HepG2 (cell line): ENCODE measurements around the gene SLC2A10. TPM values are rescaled to one million over a fixed set of nuclear protein-coding genes. Genes with fewer than 3 reads are reported as not detected.

ENCODE experiments used
- CHCHD3 ChIP-seq: sonication (generic); formaldehyde crosslinking; IDR thresholded peaks from 2 replicates; pipeline ENCODE4 v1.8.0; 2022; ENCODE audit warnings: mild to moderate bottlenecking, missing genetic modification reagents, moderate library complexity
- JUND ChIP-seq: sonication (generic); formaldehyde crosslinking; IDR thresholded peaks from 2 replicates; pipeline ENCODE4 v1.8.0; 2022; ENCODE audit warnings: mild to moderate bottlenecking, missing genetic modification reagents
- MAFK ChIP-seq, 2 experiments: IDR thresholded peaks in 1 of 2; conservative IDR thresholded peaks in 1 of 2; 2 replicates each; pipeline ENCODE4 v1.6.1; 2011; ENCODE audit warnings: improper control_type of control experiment in 2 of 2, low read length in 2 of 2
- PCBP1 ChIP-seq: fragments of 200-400 bp; formaldehyde crosslinking; IDR thresholded peaks from 2 replicates; pipeline ENCODE4 v1.6.1; 2017; ENCODE audit warnings: mild to moderate bottlenecking, low read depth, low read length, borderline replicate concordance
- U2AF2 ChIP-seq: fragments of 200-400 bp; formaldehyde crosslinking; IDR thresholded peaks from 2 replicates; pipeline ENCODE4 v1.6.1; 2017; ENCODE audit warnings: low read depth, mild to moderate bottlenecking, low read length
- ZBTB38 ChIP-seq: sonication (generic); formaldehyde crosslinking; IDR thresholded peaks from 2 replicates; pipeline ENCODE4 v1.5.1; 2020; ENCODE audit warnings: mild to moderate bottlenecking, missing genetic modification reagents
- ZFAT ChIP-seq: sonication (generic); formaldehyde crosslinking; conservative IDR thresholded peaks from 2 replicates; pipeline ENCODE4 v1.8.1; 2023; ENCODE audit warnings: missing genetic modification reagents, inconsistent platforms
- ZFP41 ChIP-seq: sonication (generic); formaldehyde crosslinking; IDR thresholded peaks from 2 replicates; pipeline ENCODE4 v1.4.0; 2020; ENCODE audit warnings: mild to moderate bottlenecking, missing genetic modification reagents, borderline replicate concordance
- ZNF143 ChIP-seq: sonication (generic); formaldehyde crosslinking; IDR thresholded peaks from 2 replicates; pipeline ENCODE4 v1.4.0; 2020; ENCODE audit warnings: missing genetic modification reagents
- ZNF3 ChIP-seq: IDR thresholded peaks from 2 replicates; pipeline ENCODE4 v1.7.0; 2017; ENCODE audit warnings: inconsistent platforms
- ZNF329 ChIP-seq: sonication (generic); formaldehyde crosslinking; IDR thresholded peaks from 2 replicates; pipeline ENCODE4 v1.9.0; 2021; ENCODE audit warnings: low read depth, mild to moderate bottlenecking, missing genetic modification reagents
- ZNF484 ChIP-seq: sonication (generic); formaldehyde crosslinking; IDR thresholded peaks from 2 replicates; pipeline ENCODE4 v1.5.1; 2020; ENCODE audit warnings: mild to moderate bottlenecking, low read depth, missing genetic modification reagents, borderline replicate concordance
- ZNF724P ChIP-seq: sonication (generic); formaldehyde crosslinking; IDR thresholded peaks from 2 replicates; pipeline ENCODE4 v1.8.0; 2022; ENCODE audit warnings: missing genetic modification reagents, borderline replicate concordance
- ZNF746 ChIP-seq: sonication (generic); formaldehyde crosslinking; IDR thresholded peaks from 2 replicates; pipeline ENCODE4 v1.8.0; 2022; ENCODE audit warnings: mild to moderate bottlenecking, missing genetic modification reagents
- ZNF883 ChIP-seq: sonication (generic); formaldehyde crosslinking; IDR thresholded peaks from 2 replicates; pipeline ENCODE4 v1.5.1; 2020; ENCODE audit warnings: mild to moderate bottlenecking, missing genetic modification reagents; ENCODE audit errors: not compliant biosample characterization
- polyA plus RNA-seq, 8 experiments: library from polyadenylated mRNA; depleted of rRNA in 3 of 8; stranded (reverse) in 7 of 8; unstranded in 1 of 8; fragments of >200 nt; fragmentation: Illumina TruSeq in 4 of 8; extraction: Trizol in 4 of 8; gene quantifications; 2 replicates each; pipeline versions ENCODE4 v1.2.1 to v1.2.3, GENCODE V29; 2011 to 2016; ENCODE audit warnings: low read depth in 4 of 8, missing spikeins in 1 of 8, mixed read lengths in 1 of 8; ENCODE audit not compliant: insufficient read depth in 1 of 8
- total RNA-seq, 5 experiments: library from RNA; depleted of rRNA; stranded (reverse); fragments of >200 nt; fragmentation: Illumina TruSeq; extraction: Trizol; gene quantifications; 2 replicates each; pipeline ENCODE4 v1.2.3, GENCODE V29; 2016; ENCODE audit warnings: low read depth in 1 of 5
- TF ChIP-seq, protein P1 (sequence below): sonication (generic); formaldehyde crosslinking; IDR thresholded peaks from 2 replicates; pipeline ENCODE4 v1.9.0; 2022; ENCODE audit warnings: low read depth, missing genetic modification reagents
- TF ChIP-seq, protein P2 (sequence below): sonication (generic); formaldehyde crosslinking; IDR thresholded peaks from 2 replicates; pipeline ENCODE4 v1.5.0; 2020; ENCODE audit warnings: mild to moderate bottlenecking, missing genetic modification reagents
- TF ChIP-seq, protein P3 (sequence below): sonication (generic); formaldehyde crosslinking; IDR thresholded peaks from 2 replicates; pipeline ENCODE4 v1.4.0; 2020; ENCODE audit warnings: missing genetic modification reagents
- TF ChIP-seq, protein P4 (sequence below): fragments of 450-650 bp; IDR thresholded peaks from 2 replicates; pipeline ENCODE4 v1.6.1; 2017; ENCODE audit warnings: mild to moderate bottlenecking
- TF ChIP-seq, protein P5 (sequence below): IDR thresholded peaks from 2 replicates; pipeline ENCODE4 v1.6.1; 2016; ENCODE audit warnings: control low read depth

Gene SLC2A10
- total and polyA plus RNA-seq, 2 of the 13 experiments (the other 11 are each of a cell fraction or from before 2014, with no cell fraction given), result 16.0 to 18.4 TPM

DNA sequence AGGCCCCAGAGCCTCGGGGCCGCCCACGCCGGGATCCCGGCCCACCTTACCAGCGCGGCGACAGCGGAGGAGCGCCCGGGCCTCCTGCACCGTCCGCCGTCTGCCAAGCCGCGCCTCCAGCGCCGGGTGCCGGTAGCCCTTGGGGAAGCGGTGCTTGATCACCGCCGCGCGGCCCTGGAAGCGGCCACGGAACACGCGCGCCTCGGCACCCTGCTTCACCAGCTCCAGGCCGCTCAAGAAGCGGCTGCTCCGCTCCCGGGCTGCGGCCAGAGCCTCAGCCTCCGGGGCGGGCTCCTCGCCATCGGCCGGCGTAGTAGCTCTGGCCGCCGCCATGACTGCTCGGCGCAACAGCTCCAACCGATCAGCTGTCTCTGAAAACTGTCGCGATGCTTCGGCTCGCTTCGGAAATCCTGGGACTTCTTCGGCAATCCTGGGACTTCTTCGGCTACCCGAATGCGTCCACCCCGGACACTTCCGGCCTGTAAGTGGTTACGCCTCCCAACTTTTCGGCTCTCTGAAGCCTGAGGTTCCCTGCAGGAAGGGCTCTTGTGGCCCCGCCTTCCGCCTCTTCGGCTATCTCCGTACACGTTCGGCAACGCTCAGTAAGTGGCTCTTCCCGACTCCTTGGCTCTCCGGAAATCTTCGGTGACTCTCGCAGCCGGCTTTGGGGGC lies 20.2 kb upstream of the SLC2A10 start, which contains the start of gene TP53RK (continued):
- TF ChIP-seq ZNF724P (CRISPR knock-in tag) (0 out of 2 replicates have a peak, but pooled peaks have one; percentile 15), ZFAT (peak; percentile 87; the same call in 1 of the 2 replicates), ZNF484 (peak; percentile 84; the same call in 1 of the 2 replicates), U2AF2 (no peak), ZNF329 (peak; percentile 75; the same call in 1 of the 2 replicates), ZBTB38 (CRISPR knock-in tag) (peak; percentile 87), PCBP1 (0 out of 2 replicates have a peak, but pooled peaks have one; percentile 32), JUND (CRISPR knock-in tag) (no peak), ZNF883 (CRISPR knock-in tag) (peak; percentile 98), ZNF143 (peak; percentile 60; the same call in 1 of the 2 replicates), ZFP41 (CRISPR knock-in tag) (peak; percentile 96), ZNF746 (CRISPR knock-in tag) (peak; percentile 90), CHCHD3 (CRISPR knock-in tag) (peak; percentile 46; the same call in 1 of the 2 replicates), ZNF3 (CRISPR knock-in tag) (no peak), MAFK (conservative IDR thresholded peaks at IDR 0.05 in 1 of 2, IDR thresholded peaks at IDR 0.05 in 1 of 2; ENCODE audit: low read length in 2 of 2) (no peak)
- TF ChIP-seq, protein P1, sequence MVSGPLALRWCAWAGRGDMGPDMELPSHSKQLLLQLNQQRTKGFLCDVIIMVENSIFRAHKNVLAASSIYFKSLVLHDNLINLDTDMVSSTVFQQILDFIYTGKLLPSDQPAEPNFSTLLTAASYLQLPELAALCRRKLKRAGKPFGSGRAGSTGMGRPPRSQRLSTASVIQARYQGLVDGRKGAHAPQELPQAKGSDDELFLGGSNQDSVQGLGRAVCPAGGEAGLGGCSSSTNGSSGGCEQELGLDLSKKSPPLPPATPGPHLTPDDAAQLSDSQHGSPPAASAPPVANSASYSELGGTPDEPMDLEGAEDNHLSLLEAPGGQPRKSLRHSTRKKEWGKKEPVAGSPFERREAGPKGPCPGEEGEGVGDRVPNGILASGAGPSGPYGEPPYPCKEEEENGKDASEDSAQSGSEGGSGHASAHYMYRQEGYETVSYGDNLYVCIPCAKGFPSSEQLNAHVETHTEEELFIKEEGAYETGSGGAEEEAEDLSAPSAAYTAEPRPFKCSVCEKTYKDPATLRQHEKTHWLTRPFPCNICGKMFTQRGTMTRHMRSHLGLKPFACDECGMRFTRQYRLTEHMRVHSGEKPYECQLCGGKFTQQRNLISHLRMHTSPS (CRISPR knock-in tag), result no peak; the same call in 1 of the 2 replicates
- TF ChIP-seq, protein P2, sequence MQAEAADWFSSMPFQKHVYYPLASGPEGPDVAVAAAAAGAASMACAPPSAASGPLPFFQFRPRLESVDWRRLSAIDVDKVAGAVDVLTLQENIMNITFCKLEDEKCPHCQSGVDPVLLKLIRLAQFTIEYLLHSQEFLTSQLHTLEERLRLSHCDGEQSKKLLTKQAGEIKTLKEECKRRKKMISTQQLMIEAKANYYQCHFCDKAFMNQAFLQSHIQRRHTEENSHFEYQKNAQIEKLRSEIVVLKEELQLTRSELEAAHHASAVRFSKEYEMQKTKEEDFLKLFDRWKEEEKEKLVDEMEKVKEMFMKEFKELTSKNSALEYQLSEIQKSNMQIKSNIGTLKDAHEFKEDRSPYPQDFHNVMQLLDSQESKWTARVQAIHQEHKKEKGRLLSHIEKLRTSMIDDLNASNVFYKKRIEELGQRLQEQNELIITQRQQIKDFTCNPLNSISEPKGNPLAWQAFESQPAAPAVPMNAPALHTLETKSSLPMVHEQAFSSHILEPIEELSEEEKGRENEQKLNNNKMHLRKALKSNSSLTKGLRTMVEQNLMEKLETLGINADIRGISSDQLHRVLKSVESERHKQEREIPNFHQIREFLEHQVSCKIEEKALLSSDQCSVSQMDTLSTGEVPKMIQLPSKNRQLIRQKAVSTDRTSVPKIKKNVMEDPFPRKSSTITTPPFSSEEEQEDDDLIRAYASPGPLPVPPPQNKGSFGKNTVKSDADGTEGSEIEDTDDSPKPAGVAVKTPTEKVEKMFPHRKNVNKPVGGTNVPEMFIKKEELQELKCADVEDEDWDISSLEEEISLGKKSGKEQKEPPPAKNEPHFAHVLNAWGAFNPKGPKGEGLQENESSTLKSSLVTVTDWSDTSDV (CRISPR knock-in tag), result peak; percentile 74; the same call in 1 of the 2 replicates
- TF ChIP-seq, protein P3, sequence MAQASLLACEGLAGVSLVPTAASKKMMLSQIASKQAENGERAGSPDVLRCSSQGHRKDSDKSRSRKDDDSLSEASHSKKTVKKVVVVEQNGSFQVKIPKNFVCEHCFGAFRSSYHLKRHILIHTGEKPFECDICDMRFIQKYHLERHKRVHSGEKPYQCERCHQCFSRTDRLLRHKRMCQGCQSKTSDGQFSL (CRISPR knock-in tag), result 0 out of 2 replicates have a peak, but pooled peaks have one; percentile 53
- TF ChIP-seq, protein P4, sequence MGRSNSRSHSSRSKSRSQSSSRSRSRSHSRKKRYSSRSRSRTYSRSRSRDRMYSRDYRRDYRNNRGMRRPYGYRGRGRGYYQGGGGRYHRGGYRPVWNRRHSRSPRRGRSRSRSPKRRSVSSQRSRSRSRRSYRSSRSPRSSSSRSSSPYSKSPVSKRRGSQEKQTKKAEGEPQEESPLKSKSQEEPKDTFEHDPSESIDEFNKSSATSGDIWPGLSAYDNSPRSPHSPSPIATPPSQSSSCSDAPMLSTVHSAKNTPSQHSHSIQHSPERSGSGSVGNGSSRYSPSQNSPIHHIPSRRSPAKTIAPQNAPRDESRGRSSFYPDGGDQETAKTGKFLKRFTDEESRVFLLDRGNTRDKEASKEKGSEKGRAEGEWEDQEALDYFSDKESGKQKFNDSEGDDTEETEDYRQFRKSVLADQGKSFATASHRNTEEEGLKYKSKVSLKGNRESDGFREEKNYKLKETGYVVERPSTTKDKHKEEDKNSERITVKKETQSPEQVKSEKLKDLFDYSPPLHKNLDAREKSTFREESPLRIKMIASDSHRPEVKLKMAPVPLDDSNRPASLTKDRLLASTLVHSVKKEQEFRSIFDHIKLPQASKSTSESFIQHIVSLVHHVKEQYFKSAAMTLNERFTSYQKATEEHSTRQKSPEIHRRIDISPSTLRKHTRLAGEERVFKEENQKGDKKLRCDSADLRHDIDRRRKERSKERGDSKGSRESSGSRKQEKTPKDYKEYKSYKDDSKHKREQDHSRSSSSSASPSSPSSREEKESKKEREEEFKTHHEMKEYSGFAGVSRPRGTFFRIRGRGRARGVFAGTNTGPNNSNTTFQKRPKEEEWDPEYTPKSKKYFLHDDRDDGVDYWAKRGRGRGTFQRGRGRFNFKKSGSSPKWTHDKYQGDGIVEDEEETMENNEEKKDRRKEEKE, result no peak
- TF ChIP-seq, protein P5, sequence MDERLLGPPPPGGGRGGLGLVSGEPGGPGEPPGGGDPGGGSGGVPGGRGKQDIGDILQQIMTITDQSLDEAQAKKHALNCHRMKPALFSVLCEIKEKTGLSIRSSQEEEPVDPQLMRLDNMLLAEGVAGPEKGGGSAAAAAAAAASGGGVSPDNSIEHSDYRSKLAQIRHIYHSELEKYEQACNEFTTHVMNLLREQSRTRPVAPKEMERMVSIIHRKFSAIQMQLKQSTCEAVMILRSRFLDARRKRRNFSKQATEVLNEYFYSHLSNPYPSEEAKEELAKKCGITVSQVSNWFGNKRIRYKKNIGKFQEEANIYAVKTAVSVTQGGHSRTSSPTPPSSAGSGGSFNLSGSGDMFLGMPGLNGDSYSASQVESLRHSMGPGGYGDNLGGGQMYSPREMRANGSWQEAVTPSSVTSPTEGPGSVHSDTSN (CRISPR knock-in tag), result no peak
